Stimulated activated CD8-positive, alpha-beta memory T cell treated with anti-CD3 and anti-CD28 coated beads, Interleukin-4, amount 100 ng/mL, for 24 hours (primary cell): Measurements from ENCODE around the gene CDK5RAP1.
"Not testable (repeated sequence)": the region's sequence is repeated elsewhere in the genome, so short reads cannot be mapped to it uniquely, and the experiment has no call there.

Experiments used
- DNase-seq: peaks from one replicate; pipeline ENCODE4 v3.0.0-alpha.2; 2020; ENCODE audit warnings: low read depth

CDK5RAP1 gene

GRCh38 chr20:33419140-33419974 is 18.0 kb upstream of the CDK5RAP1 start:
- DNase-seq, result no peak

GRCh38 chr20:33418033-33418432 is 16.7 kb upstream of the CDK5RAP1 start:
- DNase-seq, result no peak

GRCh38 chr20:33415948-33416347 is 14.6 kb upstream of the CDK5RAP1 start:
- DNase-seq, result no peak

- DNase-seq, result no peak
Observed at GRCh38 chr20:33412484-33412838, 11.1 kb upstream of the CDK5RAP1 start.

- DNase-seq, result no peak
Observed at GRCh38 chr20:33411711-33412483, 10.6 kb upstream of the CDK5RAP1 start.

- DNase-seq, result no peak
Observed at GRCh38 chr20:33411242-33411641, 9.9 kb upstream of the CDK5RAP1 start.

GRCh38 chr20:33410081-33410742 is 8.9 kb upstream of the CDK5RAP1 start:
- no peak for DNase-seq

GRCh38 chr20:33408716-33409654 is 7.7 kb upstream of the CDK5RAP1 start:
- no peak for DNase-seq

GRCh38 chr20:33408313-33408712 is 7.0 kb upstream of the CDK5RAP1 start:
- DNase-seq, result no peak

DNA sequence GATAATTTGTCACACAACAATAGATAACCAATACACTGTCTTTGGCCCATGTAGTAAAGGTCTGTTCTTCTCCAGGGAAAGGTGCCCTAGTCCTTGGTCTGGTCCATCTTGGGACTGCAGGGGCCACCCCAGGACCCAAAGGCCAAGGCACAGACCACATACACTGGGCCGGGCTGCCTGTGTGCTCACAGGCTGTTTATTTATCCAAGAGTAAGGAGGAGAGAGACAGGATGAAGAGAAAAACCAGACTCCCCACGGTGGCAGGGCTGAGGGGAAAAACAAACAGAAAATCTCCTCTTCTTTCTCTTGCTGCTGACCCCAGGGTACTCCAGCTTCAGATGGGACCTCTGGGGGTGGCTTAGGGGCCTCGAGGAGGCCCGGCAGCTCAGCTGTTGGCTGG is 6.5 kb upstream of the CDK5RAP1 start:
- DNase-seq, result no peak

DNA sequence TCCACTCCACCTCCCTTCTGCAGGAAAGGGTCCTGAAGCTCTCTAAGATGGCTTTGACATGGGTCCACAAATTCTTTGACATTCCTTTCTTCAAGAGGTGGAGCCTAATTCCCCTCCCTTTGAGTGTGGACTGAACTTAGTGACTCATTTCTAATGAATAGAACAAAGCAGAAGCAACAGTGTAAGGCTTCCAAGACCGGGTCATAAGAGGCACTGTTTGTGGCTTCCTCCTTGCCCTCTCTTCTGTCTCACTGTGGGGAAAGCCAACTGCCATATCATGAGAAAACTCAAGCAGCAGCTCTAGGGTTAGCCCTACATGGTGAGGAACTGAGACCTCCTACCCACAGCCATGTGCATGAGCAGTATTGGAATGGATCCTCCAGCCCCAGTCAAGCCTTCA is 5.9 kb upstream of the CDK5RAP1 start:
- no peak for DNase-seq

- no peak for DNase-seq
Observed at GRCh38 chr20:33404281-33404680, 3.0 kb upstream of the CDK5RAP1 start.

DNA sequence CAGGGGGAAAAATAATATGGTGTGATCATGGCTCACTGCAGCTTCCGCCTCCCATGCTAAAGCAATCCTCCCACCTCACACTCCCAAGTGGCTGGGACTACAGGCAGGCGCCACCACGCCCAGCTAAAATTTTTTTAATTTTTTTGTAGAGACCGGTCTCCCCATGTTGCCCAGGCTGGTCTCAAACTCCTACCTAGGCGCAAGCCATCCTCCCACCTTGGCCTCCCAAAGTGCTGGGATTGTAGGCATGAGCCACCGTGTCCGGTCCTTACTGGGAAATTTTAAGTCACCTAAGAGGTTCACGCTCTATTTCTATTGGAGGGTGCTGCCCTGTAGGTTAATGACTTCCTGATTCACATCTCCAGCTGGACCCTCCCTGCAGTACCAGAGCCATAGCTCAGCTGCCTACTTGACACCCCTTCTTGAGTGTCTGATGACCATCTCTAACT is 626 bp upstream of the CDK5RAP1 start:
- DNase-seq, result no peak

DNA sequence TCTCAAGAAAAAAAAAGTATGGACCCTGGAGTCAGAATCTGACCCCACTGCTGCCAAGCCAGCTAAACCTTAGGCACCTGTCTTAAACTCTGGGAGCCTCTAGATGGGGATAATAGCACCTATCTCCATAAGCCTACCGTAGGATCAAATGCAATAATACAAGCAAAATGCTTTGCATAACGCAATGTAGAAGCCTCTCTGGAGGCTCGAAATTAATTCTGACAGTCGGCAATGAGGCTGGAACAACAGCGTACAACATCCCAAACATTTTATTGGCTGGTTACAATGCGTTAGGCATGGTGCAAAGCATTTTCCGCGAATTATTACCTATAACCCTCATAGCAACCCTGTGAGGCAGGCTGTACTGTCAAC is 521 bp downstream of the CDK5RAP1 start:
- DNase-seq, result no peak

GRCh38 chr20:33399924-33400323 is 1.4 kb downstream of the CDK5RAP1 start:
- no peak for DNase-seq

- DNase-seq, result no peak
Observed at GRCh38 chr20:33394718-33395117, 6.6 kb downstream of the CDK5RAP1 start.

- no peak for DNase-seq
Observed at GRCh38 chr20:33393609-33394008, 7.7 kb downstream of the CDK5RAP1 start.

- DNase-seq, result no peak
Observed at GRCh38 chr20:33391722-33392415, 9.4 kb downstream of the CDK5RAP1 start.

DNA sequence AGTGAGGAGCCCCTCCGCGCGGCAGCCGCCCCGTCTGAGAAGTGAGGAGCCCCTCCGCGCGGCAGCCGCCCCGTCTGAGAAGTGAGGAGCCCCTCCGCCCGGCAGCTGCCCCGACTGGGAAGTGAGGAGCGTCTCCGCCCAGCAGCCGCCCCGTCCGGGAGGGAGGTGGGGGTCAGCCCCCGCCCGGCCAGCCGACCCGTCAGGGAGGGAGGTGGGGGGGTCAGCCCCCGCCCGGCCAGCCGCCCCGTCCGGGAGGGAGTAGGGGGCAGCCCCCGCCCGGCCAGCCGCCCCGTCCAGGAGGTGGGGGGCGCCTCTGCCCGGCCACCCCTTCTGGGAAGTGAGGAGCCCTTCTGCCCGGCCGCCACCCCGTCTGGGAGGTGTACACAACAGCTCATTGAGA is 12.0 kb downstream of the CDK5RAP1 start:
- DNase-seq, result not testable (repeated sequence)

- DNase-seq, result no peak
Observed at GRCh38 chr20:33388268-33388667, 13.1 kb downstream of the CDK5RAP1 start.

DNA sequence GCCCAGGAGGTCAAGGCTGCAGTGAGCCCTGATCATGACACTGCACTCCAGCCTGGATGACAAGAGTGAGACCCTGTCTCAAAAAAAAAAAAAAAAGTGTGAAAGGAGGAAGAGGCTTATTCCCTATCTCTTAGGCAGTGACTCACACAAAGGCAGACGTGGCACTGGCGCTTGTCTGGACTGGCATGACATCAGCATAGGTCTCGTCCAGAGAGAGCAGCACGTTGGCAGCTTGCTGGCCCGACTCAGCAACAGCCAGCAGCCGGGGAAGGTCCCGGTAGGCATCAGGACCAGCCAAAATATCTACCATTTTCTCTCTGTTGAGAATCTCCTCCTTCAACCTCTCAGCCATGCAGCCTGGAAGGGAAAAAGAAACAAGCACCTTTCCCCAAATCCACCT is 14.1 kb downstream of the CDK5RAP1 start:
- DNase-seq, result no peak
